ENCODE measurements around the gene PDE10A.

PDE10A gene

GRCh38 chr6:165292657-165293056 lies 370.4 kb downstream of the PDE10A start:
- Histone ChIP-seq H3K27me3 (ENCODE audit: insufficient read depth, poor library complexity, severe bottlenecking) (no peaks in the 10 kb centered on the region), H3K4me1 (ENCODE audit: insufficient read depth, poor library complexity, severe bottlenecking) (no peaks in the 10 kb centered on the region), H3K36me3 (ENCODE audit: low read depth) (no peaks in the 10 kb centered on the region), H3K4me3 (ENCODE audit: severe bottlenecking) (no peak overlapping the region), H3K27ac (ENCODE audit: poor library complexity, severe bottlenecking) (no peak overlapping the region), H3K9me3 (ENCODE audit: severe bottlenecking) (no peaks in the 10 kb centered on the region)
- no peak for DNase-seq (ENCODE audit: low spot score)
- TF ChIP-seq, protein P1, sequence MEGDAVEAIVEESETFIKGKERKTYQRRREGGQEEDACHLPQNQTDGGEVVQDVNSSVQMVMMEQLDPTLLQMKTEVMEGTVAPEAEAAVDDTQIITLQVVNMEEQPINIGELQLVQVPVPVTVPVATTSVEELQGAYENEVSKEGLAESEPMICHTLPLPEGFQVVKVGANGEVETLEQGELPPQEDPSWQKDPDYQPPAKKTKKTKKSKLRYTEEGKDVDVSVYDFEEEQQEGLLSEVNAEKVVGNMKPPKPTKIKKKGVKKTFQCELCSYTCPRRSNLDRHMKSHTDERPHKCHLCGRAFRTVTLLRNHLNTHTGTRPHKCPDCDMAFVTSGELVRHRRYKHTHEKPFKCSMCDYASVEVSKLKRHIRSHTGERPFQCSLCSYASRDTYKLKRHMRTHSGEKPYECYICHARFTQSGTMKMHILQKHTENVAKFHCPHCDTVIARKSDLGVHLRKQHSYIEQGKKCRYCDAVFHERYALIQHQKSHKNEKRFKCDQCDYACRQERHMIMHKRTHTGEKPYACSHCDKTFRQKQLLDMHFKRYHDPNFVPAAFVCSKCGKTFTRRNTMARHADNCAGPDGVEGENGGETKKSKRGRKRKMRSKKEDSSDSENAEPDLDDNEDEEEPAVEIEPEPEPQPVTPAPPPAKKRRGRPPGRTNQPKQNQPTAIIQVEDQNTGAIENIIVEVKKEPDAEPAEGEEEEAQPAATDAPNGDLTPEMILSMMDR (IDR thresholded peaks at IDR 0.05; ENCODE audit: poor library complexity, severe bottlenecking), result no peak
- ATAC-seq (ENCODE audit: low read depth), result no peak
